Skeletal muscle cell (primary cell): ENCODE data around the gene BOK.

ENCODE experiments used
- DNase-seq: peaks from one replicate; pipeline ENCODE4 v3.0.0-alpha.2; 2010; ENCODE audit warnings: low read depth
- H3K4me3 ChIP-seq: 2 replicates; pipeline ENCODE4 v1.5.1; 2011; ENCODE audit warnings: low read depth, mild to moderate bottlenecking, control low read depth, low read length, moderate library complexity

Gene BOK

GRCh38 chr2:241613017-241613780, 54.7 kb downstream of the BOK start:
- DNase-seq = no peak

GRCh38 chr2:241615041-241615440, 56.5 kb downstream of the BOK start:
- DNase-seq = no peak
- H3K4me3 ChIP-seq = no peak overlapping the region

More at GRCh38 chr2:241613017-241613780, 54.7 kb downstream of the BOK start:
- H3K4me3 ChIP-seq = no peak overlapping the region

DNA sequence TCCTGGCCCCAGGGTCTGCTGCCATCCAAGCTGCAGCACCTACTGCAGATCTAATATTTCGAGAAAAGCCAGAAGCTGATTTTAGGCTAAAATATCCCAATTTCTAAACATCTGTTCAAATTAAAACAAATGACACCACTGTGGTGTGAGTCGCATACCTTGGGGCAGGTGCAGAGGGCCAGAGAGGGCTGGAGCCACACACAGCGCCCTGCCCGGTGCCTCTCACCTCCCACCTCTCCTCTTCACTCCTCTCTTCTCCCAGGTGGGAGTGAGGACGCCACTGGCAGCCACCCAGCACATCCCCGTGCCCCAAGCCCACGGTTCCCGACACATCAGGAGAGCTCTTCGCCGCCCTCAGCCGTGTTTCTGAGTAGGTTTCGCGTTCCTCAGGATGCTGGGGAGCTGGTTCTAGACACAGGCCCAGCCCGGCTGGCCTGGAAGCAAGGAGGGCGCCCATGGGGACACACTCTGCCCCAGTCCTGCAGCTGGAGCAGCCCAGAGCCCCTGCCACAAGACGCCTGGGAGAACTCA, 57.0 kb downstream of the BOK start:
- no peak for DNase-seq
- no peak overlapping the region for H3K4me3 ChIP-seq

GRCh38 chr2:241616168-241617125, 57.9 kb downstream of the BOK start:
- no peak for DNase-seq
- H3K4me3 ChIP-seq = no peak overlapping the region

DNA sequence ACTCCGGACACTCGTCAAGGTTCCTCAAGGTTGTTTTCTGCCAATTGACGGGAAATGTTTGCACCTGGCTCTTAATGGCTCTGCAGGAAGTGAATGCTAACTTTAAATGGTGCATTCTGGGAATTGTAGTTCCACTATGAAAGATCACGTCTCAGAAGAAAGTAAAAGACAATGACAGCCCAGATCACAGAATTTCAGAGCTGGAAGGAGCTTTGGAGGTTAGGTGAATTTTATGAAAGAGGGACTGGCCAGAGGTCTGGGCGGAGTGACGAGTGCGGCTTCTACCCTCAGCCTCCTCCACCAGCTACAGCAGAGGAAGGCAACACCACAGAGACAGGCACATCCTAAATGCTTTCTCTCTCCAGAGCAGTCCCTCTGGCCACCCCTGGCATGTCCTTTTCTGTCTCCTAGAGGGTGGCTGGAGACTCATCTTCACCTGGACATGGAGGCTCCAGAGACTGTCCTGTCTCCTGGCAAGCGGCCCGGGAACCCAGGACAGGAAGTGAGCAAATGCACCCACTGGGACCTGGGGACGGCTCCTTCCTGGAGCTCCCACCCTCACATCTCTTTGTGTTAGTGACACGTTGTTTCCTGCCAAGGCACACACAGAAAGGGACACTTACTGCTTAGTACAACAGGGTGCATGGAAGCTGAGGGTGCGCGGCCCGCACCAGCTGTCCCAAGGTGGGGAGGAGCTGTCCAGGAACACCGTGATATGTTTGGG, 59.0 kb downstream of the BOK start:
- H3K4me3 ChIP-seq = no peak overlapping the region
- no peak for DNase-seq

DNA sequence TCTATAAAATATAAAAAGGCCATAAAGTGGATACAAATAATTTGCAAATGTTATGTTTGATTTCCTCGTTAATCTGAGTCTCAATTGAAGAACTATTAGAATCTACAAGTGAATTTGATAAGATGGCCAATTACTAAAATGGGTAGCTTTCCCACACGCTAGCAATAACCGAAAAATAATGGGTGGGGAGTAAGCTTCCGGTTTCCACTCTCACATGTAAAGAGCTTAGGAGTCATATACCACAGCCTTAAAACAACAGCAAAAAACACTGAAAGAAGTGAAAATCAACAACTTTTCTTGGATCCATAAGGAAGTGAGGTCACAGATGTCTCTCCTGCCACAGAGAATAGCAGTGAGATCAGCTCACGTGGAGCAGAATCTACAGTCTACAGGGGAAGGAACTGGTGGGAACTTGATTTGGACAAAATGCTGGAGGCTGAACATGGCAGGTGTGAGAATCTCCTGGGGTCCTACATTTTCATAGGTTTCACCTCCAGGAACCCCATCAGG, 59.8 kb downstream of the BOK start:
- DNase-seq = no peak
- H3K4me3 ChIP-seq = no peak overlapping the region

GRCh38 chr2:241618829-241619228, 60.3 kb downstream of the BOK start:
- no peak for DNase-seq
- H3K4me3 ChIP-seq = no peak overlapping the region

GRCh38 chr2:241619597-241620418, 61.3 kb downstream of the BOK start:
- DNase-seq = no peak
- no peak overlapping the region for H3K4me3 ChIP-seq

DNA sequence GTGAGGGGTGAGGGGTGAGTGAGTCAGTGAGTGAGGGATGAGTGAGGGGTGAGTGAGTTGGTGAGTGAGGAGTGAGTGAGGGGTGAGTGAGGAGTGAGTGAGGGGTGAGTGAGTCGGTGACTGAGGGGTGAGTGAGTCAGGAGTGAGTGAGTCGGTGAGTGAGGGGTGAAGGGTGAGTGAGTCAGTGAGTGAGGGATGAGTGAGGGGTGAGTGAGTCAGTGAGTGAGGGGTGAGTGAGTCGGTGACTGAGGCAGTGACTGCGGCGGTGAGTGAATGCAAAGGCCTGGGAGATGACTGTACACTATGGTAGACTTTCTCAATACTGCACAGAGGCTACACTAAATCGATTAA, 61.8 kb downstream of the BOK start:
- DNase-seq = peak; percentile 12

More for the DNA sequence above, 61.8 kb downstream of the BOK start:
- H3K4me3 ChIP-seq = no peak overlapping the region
